Breast epithelium (tissue), 3 donors: ENCODE results near the gene APCDD1.

Source experiments
- CTCF ChIP-seq, 3 donors: fragments of 450-650 bp; IDR thresholded peaks; one replicate each; pipeline ENCODE4 v1.5.1; 2016 to 2017; ENCODE audit warnings: antibody characterized with exemption in 3 of 3, mild to moderate bottlenecking in 3 of 3, moderate library complexity in 3 of 3
- POLR2A ChIP-seq: fragments of 450-650 bp; IDR thresholded peaks from one replicate; pipeline ENCODE4 v1.6.1; 2016; ENCODE audit warnings: antibody characterized with exemption, mild to moderate bottlenecking, moderate library complexity
- POLR2AphosphoS5 ChIP-seq, 3 donors: sonication (generic); formaldehyde crosslinking; IDR thresholded peaks; one replicate each; pipeline ENCODE4 v1.6.1; 2017; ENCODE audit warnings: antibody characterized with exemption in 3 of 3

GRCh38 chr18:10463096-10463495 lies 8.7 kb downstream of the APCDD1 start:
- no peak for TF ChIP-seq CTCF (IDR thresholded peaks at IDR 0.05)
- no peak for TF ChIP-seq POLR2A
- TF ChIP-seq POLR2AphosphoS5 (IDR thresholded peaks at IDR 0.05): no peak
